SKM-1 treated with dmso at 0.1 percent for 144 hours (cell line): ENCODE data around the gene HIVEP2.

Experiments used
- DNase-seq: peaks from one replicate; lab custom pipeline; 2025; ENCODE audit not compliant: unreplicated experiment; lab: John Stamatoyannopoulos, UW

The HIVEP2 gene

DNA sequence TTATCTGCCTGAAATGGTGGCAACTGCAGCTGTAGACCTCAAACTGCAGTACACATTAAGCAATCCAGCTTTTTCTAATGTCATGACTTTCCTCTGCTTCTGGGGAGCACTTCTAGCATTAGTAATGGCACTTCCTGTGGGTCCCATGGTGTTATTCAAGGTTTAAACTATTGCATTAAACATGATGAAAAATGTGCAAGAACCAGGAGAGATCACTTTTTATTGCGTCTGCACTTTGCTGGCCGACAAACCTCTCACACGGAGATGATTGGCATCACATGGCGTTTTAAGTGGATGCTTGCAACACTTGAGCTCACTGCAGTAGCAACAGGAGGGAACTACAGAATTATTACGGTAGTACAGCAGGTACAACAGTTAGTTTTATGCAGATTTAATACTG, 148.4 kb downstream of the HIVEP2 start:
- peak; percentile 53 for DNase-seq

DNA sequence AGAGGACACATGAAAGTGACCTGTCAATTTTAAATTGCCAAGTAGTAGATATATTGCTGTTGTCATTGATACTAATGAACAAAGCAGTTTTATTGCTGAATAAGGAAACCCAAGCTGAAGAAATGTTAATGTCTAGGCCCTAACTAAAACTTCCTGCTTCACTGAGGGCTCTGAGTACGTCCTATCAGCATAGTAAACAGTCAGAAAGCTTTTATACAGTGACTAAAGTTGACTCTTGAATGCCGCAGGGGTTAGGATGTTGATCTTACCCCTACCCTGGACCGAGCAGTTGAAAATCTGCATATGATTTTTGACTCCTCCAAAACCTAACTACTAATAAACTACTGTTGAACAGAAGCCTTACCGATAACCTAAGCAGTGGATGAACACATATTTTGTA, 149.0 kb downstream of the HIVEP2 start:
- no peak for DNase-seq

- no peak for DNase-seq
Measured at GRCh38 chr6:142794424-142794823, 150.6 kb downstream of the HIVEP2 start.

GRCh38 chr6:142790257-142790656, 154.7 kb downstream of the HIVEP2 start:
- no peak for DNase-seq

- no peak for DNase-seq
Measured at GRCh38 chr6:142787422-142787821, 157.6 kb downstream of the HIVEP2 start.

DNA sequence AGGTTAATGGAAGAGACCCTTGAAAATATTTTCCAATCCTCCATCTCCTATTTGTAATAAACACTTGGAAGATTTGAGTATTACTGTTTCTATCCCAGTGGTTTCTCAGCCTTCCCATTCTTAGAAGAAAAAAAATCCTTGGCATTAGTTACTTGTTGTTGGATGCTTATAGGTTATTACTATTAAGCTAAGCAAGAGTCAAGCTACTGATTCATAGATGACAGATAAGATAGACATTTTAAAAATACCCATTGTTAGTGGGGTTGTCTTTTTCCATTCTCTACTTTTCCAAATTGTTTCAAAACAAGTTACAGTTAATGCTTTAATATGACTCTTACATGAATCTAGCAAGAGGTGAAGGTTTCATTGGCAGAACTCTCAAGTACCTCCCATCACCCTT, 158.5 kb downstream of the HIVEP2 start:
- DNase-seq: no peak

DNA sequence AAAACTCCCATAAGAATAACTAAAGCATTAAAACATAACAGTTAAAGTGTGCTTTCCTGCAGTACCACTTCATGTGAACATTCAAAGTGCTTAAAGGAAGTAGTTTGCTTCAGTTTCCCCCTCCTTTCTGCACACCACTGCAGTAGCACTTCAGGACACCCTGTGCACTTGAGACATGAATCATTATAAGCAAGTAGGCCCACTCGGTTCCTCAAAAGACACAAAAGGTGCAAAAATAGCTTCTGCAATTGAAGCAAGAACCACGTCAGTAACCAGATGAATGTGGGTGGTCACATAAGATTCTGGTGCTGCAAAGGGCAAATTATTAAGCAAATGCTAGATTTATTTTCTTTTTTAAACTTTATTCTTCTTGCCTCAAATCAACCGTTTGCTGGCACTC, 160.6 kb downstream of the HIVEP2 start:
- peak; percentile 59 for DNase-seq

- no peak for DNase-seq
Measured at GRCh38 chr6:142783499-142783898, 161.5 kb downstream of the HIVEP2 start.

DNA sequence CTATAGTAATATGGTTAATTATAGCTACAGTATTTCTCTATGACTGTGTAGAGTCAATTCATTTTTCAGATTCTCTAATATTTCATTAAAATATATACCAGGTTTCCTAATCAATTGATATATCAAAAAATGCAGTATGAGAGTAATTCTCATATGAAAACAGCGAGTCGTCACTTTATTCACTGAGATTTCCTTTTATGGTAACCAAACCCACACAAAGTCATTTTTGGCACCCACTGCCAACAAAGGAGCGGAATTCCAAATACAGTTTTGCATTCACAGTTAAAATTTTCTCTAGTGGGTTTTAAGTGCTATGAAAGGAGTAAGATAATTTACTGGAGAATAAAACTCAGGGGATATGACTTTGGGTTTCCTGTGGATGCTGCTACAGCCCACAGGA, 163.8 kb downstream of the HIVEP2 start:
- DNase-seq: no peak

DNA sequence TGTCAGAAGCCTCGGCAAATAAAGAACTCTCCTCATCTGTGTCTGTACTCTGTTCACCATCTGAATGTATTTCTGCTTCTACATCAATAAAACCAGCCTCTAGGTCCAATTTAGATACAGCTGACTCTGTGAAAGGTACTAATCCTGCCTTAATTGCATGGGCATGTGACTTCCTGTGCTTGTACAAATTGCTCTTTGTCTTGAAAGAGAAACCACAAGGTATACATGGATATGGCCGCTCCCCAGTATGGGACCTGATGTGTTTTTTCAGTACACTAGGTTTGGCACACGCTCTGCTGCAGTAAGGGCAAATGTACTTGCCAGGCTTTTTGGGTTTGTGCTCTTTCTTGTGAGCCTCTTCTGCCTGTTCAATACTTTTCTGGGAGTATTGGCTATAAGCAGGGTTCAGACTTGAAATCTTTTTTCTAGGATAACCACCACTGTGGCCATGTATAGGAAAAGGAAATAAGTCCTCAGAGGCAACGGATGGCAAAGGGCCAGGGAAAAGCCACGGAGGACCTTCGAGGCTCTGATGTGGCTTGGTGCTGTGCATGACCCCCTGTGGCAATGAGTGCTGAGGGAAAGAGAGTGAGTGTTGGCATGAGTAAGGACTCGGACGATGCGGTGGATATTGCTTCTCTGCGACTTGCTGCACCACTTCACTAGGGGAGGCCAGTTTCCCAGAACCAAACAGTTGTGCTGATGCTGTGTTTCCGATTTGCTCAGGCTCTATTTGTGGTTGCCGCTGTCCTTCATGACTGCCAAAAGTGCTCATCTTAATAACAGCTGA, 170.9 kb downstream of the HIVEP2 start:
- DNase-seq: no peak

GRCh38 chr6:142773324-142773723, 171.7 kb downstream of the HIVEP2 start:
- DNase-seq: no peak

DNA sequence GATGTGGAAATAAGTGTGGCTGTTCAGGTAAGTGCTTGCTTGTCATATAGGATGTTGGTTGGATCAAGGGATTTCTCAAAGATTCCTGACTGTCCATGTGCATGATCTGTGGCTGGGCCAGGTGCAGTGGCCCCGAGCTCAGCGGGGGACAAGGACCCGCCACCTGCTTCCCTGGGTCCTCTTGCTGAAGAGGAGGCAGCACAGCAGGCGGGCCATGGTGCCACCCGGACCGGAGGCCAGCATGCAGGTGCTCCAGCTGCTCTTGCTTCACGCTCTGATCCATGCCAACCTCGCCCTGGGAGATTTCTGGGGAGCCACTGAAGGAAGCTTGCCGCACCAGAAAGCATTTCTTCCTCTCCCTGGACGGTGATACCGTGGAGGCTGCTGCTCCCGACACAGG, 173.8 kb downstream of the HIVEP2 start:
- DNase-seq: no peak

GRCh38 chr6:142765306-142765705, 179.7 kb downstream of the HIVEP2 start:
- no peak for DNase-seq

DNA sequence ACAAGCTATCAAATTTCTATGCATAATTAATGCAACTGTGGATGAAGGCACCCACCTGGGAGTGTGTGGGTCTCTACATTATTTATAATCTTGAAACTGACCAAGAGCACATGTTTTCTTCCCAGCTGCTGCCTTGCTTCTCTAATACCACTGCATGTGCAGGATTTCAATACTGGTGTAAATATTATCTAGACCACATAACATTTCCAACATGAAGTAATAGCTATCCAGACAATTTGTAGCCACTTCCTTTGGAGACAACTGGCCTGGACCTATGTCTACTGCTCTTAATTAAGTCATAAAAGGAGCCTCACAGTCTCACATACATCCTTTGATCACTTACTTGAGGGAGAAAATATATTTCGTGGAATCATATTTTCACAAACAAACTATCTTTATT, 180.7 kb downstream of the HIVEP2 start:
- DNase-seq: no peak

DNA sequence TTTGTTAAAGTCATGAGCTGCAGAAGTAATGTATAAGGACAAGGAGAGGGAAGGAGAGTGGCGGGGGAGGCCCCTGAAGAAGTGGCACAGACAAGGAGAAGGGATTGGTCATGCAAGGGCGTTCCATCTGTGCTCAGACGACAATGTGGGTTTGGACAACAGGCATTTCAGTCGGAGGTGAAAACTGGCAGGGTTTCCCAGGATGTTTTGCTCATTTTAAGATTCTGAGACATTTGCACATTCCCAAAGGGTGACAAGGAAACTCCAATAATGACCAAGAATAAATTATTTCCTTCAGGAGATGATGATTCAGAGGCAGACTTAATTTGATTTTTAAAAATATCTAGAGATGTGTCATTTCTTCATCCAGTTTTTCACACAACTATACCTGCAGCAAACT, 181.8 kb downstream of the HIVEP2 start:
- no peak for DNase-seq

DNA sequence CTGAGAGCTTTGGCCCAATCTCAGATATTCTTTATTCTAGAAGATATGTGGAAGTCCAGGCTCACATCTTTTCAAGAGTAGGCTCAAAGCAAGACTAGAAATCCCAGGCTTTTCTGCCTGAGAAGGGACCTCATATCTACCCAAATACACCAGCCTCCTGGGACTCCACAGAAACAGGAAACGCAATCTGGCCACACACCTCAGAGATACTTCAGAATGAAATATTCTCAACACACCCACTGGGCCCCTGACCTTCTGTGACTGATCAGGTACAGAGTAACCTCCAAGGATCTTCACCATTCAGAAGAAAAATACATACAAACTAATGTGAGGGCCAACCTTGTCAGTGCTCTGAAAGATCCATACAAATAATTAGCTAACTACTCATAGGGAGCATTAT, 183.2 kb downstream of the HIVEP2 start:
- no peak for DNase-seq

- no peak for DNase-seq
Measured at GRCh38 chr6:142760152-142760551, 184.8 kb downstream of the HIVEP2 start.

DNA sequence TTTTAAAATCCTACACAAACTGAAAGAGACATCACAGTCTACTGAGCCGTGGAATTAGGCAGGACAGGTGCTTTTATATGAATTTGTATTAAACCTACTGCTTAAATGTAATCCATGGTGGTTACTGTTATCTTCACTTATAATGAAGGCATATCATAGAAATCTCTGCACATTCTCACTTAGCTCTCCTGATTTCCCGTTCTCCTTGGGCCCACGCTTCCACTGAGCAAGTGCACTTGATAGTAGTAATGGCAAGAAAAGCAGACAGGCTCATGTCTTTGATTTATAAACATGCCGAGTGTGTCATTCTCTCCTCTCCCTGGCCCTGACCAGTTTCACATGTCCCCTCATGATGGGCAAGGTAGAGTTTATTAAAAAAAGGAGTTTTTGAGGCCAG, 186.3 kb downstream of the HIVEP2 start:
- no peak for DNase-seq

DNA sequence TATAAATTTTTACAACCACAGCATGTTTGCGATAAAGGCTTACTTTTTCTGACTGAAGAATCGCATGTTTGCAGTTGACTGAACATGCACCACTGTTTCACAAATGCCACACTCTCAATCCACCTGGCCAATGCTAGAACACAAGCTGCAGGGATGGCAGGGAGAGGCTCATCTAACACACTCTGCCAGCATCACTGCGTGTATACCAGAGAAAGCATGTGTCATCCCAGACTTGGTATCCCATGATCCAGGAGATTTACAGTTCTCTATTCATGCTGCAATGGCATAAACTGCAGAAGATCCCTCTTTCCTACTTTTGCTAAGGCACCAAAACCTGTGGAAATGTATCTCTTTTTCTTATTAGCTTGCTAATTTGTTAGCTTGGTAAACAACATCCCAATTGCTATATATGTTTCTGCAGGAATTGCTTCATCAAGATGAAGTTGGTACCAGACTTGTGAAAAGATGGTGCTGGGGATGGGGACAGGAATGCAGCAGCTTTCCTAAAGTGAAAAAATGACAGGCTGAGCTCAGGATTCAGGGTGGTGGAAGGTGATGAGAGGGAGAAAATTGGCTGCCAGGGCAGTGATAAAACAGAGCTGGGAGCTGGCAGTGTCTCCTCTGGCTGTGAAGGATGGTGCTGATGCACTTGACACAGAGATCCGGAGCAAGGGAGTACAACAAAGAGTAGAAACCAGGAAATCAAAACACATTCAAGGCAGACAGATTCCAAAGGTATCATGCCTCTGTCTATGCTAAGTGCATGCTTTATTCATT, 186.9 kb downstream of the HIVEP2 start:
- DNase-seq: no peak

- no peak for DNase-seq
Measured at GRCh38 chr6:142756215-142756630, 188.8 kb downstream of the HIVEP2 start.

GRCh38 chr6:142753196-142753595, 191.8 kb downstream of the HIVEP2 start:
- DNase-seq: no peak

- DNase-seq: no peak
Measured at GRCh38 chr6:142752348-142752747, 192.6 kb downstream of the HIVEP2 start.
